ENCODE measurements around the gene WDR89. TPM values are rescaled to one million over a fixed set of nuclear protein-coding genes. Genes with fewer than 3 reads are reported as not detected.

The WDR89 gene
- polyA plus RNA-seq, 2 of the 4 experiments (the other 2 are of a cell fraction): 15.1 to 20.9 TPM

GRCh38 chr14:63672417-63673180, 30.9 kb upstream of the WDR89 start:
- WGBS (ENCODE audit: missing lambda C conversion rate): 60% methylated on average over 7 of the region's 7 CpGs
- POLR2A ChIA-PET: no interaction called here
- DNase-seq (ENCODE audit: low read depth in 1 of 2, low spot score in 1 of 2) (no peak), FAIRE-seq (no peak), ATAC-seq (no peak)
- peaks cover 23% of the 10 kb centered on the region; the same call in 2 of the 3 replicates for H3K4me1 ChIP-seq
- H3K4me2 ChIP-seq: 0 out of 3 replicates have a peak overlapping the region, but pooled peaks have one; percentile 4
- CTCF ChIA-PET: interaction anchor here (0.9 to 1.2 kb wide), 2 partner anchors 31 to 98 kb away, joined by 3 to 5 read pairs; no protein-coding TSS in a partner anchor
- H3K4me3 ChIP-seq: no peak overlapping the region
- H3K27ac ChIP-seq: no peak overlapping the region
- TF ChIP-seq TFCP2L1 (CRISPR knock-in tag; IDR thresholded peaks at IDR 0.05) (no peak), CBX8 (IDR thresholded peaks at IDR 0.05) (no peak), PHF8 (IDR thresholded peaks at IDR 0.05; ENCODE audit: borderline replicate concordance, low read depth) (no peak), CEBPB (IDR thresholded peaks at IDR 0.05) (no peak), REST (IDR thresholded peaks at IDR 0.05) (no peak), HDAC2 (IDR thresholded peaks at IDR 0.05) (no peak), JUNB (IDR thresholded peaks at IDR 0.05) (no peak), HOXB5 (CRISPR knock-in tag; IDR thresholded peaks at IDR 0.05) (no peak), HOXA7 (CRISPR knock-in tag; IDR thresholded peaks at IDR 0.05) (no peak), GATA3 (IDR thresholded peaks at IDR 0.05; ENCODE audit: borderline replicate concordance) (no peak), CTCF (IDR thresholded peaks at IDR 0.05) (no peak), BHLHE40 (IDR thresholded peaks at IDR 0.05; ENCODE audit: low read depth, low read length) (no peak), RAD21 (conservative IDR thresholded peaks at IDR 0.05 in 1 of 2, IDR thresholded peaks at IDR 0.05 in 1 of 2) (no peak), E2F6 (IDR thresholded peaks at IDR 0.05; ENCODE audit: borderline replicate concordance, low read depth) (no peak), FOSL2 (IDR thresholded peaks at IDR 0.05) (no peak), FOSL2 (CRISPR knock-in tag; IDR thresholded peaks at IDR 0.05) (no peak), ZC3H11A (IDR thresholded peaks at IDR 0.05) (no peak)
- TF ChIP-seq, protein P1, sequence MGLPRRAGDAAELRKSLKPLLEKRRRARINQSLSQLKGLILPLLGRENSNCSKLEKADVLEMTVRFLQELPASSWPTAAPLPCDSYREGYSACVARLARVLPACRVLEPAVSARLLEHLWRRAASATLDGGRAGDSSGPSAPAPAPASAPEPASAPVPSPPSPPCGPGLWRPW (IDR thresholded peaks at IDR 0.05): no peak
- TF ChIP-seq, protein P2, sequence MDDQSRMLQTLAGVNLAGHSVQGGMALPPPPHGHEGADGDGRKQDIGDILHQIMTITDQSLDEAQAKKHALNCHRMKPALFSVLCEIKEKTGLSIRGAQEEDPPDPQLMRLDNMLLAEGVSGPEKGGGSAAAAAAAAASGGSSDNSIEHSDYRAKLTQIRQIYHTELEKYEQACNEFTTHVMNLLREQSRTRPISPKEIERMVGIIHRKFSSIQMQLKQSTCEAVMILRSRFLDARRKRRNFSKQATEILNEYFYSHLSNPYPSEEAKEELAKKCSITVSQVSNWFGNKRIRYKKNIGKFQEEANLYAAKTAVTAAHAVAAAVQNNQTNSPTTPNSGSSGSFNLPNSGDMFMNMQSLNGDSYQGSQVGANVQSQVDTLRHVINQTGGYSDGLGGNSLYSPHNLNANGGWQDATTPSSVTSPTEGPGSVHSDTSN (IDR thresholded peaks at IDR 0.05): no peak
- no peaks in the 10 kb centered on the region for H3K9me3 ChIP-seq
